HG03139 (cell line): Measurements from ENCODE around the gene STX7.

Experiments used
- ATAC-seq: cut with Tn5 transposase; IDR thresholded peaks from one replicate; pipeline ENCODE4 v1.9.1; 2021; ENCODE audit not compliant: unreplicated experiment

The STX7 gene

DNA sequence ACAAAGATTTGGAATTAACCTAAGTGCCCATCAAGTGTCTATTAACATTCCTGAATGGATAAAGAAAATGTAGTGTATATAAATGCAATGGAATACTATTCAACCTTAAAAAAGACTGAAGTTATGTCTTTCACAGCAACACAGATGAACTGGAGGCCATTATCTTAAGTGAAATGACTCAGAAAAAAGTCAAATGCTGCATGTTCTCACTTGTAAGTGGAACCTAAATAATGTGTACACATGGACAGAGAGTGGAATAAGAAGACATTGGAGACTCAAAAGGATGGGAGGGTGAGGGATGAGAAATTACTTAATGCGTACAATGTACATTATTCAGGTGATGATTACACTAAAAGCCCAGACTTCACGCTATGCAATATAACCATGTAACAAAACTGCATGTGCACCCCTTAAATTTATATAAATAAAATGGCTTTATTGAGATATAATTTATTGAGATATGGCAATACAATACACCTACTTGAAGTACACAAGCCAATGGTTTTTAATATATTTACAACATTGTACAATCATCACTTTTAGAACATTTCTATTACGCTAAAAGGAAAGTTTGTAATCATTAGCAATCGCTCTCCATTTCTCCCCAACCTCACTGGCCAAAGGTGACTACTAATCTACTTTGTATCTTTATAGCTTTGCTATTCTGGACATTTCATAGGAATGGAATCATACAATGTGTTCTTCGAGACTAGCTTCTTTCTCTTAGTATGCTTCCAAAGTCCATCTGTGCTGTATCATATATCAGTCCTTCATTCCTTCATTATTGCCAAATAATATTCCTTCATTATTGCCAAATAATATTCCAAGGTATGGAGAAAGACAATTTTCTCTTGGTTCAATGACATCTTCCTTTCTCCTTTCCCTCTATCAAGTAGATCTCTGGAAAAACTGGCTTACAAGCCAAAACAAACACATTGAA, 5.8 kb downstream of the STX7 start:
- no peak for ATAC-seq

GRCh38 chr6:132506461-132506860, 6.5 kb downstream of the STX7 start:
- ATAC-seq: no peak

- ATAC-seq: no peak
Measured at GRCh38 chr6:132505158-132505557, 7.8 kb downstream of the STX7 start.

DNA sequence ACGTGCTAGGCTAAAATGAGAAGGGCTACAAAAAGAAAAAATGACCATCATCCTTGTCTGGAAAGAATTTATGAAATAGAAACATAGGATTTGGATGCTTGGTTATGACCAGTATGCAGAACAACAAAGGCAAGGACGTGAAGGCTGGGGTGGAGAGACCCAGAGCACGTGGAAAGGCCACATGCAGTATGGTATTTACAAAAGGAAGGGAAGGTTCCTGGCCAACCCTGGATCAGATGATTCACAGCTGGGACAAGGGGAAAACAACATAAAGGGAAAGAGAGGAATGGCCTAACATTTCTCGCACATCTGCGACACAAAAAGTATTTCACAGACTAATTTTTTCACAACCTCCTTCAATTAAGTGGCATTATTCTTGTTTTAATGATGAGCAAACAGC, 8.2 kb downstream of the STX7 start:
- ATAC-seq: no peak

DNA sequence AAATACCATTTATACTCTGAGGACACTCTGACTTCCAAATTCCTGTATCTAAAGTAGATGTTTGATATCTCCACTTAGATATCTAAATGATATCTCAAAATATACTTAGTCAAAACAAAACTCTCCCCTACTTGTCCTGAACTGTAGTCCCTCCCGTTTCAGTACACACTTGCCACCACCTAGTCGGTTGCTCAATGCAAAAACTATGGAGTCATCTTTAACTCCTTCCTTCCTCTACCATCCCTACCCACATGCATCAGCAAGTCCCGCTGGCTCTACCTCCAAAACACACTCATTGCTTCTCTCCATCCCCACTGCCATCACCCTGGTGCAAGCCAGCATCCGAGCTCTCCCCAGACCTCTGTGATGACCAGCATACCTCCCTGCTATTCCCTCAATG, 13.2 kb downstream of the STX7 start:
- no peak for ATAC-seq

- ATAC-seq: peak; percentile 50
Measured at GRCh38 chr6:132498638-132499037, 14.3 kb downstream of the STX7 start.

- ATAC-seq: no peak
Measured at GRCh38 chr6:132496519-132497180, 16.3 kb downstream of the STX7 start.

DNA sequence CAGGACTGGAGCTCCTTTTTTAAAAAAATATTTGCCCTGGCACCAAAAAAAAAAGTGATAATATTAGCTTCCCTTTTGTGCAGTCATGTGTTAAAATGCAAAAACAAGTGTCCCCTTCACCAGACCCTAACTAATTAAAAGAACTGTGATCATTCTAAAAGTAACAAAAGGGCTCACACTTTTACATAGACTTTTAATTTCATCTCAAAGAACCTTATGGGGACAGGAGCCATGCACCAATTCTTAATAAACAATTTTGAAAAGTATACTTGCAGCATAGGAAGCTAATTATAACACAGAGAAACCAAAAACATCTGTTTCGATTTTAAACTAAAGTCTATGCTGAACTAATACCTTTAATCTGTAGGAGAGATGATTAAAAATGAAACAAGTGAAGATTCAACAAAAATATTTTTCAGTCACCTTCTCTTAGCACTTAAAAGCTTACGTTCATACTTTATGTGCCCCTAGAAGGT, 17.3 kb downstream of the STX7 start:
- ATAC-seq: peak; percentile 37

- no peak for ATAC-seq
Measured at GRCh38 chr6:132494954-132495353, 18.0 kb downstream of the STX7 start.

DNA sequence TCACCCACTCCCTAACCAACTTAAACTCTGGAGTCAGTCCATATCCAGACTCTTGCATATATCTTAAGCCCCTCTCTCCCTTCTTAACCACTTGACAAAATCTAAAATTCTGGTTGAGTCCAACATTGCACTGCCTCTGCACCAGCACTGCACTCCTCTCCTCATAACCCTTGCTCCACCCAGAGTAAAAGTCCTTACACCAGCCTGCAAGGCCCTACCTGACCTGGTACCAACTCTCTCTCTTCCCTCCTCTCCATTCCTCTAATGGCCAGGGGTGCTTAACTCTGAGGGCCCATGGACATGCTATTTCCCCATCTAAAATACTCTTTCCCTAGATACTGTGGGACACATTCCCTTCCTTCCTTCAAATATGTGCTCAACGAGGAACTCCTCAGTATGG, 21.0 kb downstream of the STX7 start:
- ATAC-seq: no peak

GRCh38 chr6:132491303-132491702, 21.6 kb downstream of the STX7 start:
- no peak for ATAC-seq

GRCh38 chr6:132490478-132491204, 22.3 kb downstream of the STX7 start:
- peak; percentile 63 for ATAC-seq

DNA sequence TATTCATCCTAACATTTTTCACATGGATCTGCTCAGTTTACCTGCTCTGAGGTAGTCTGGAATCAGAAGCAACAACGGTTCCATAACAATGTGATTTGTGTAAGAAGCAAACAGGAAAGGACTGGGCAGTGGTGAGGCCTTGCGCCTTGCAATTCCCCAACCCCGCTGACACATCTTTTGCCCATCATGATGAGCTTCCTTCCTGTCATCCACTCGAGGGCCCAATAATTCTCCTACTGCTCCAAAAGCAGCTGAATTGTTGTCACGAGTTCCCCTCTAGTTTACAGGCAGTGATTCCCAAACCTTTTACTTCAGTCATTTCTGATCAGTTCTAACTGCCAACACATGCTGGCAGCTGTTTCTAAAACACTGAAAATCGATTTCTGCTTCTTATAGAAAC, 22.9 kb downstream of the STX7 start:
- no peak for ATAC-seq

DNA sequence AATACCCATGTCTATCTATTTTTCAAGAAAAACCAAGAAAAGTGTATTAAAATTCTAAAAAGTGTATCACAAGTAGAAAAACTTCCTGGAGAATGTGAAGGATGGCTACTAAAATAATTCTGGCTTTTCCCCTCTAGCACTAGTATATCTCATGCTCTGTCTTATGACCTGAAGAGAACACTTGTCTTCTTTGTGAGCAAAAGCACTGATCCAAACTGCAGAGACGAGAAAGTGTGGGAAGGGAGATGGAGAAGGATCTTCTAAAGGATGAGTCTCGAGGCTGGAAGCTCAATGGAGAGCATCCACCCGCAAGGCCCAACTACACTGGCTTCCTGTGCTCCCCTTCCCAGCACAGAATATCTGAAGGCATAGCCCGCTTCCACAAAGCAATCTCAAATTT, 23.5 kb downstream of the STX7 start:
- ATAC-seq: no peak

DNA sequence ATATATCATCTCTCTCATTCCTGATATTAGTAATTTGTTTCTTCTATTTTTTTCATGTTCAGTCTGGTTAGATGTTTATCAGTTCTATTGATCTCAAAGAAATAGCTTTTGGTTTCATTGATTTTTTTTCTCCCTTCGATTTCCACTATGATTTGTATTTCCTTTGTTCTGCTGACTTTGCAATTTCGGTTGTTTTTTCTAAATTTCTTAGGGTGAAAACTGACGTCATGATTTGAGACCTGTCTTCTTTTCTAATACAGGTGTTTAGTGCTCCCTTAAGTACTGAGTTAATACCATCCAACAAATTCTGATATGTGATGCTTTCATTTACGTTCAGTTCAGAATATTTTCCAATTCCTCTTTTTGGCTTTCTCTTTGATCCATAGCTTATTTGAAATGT, 25.2 kb downstream of the STX7 start:
- no peak for ATAC-seq

DNA sequence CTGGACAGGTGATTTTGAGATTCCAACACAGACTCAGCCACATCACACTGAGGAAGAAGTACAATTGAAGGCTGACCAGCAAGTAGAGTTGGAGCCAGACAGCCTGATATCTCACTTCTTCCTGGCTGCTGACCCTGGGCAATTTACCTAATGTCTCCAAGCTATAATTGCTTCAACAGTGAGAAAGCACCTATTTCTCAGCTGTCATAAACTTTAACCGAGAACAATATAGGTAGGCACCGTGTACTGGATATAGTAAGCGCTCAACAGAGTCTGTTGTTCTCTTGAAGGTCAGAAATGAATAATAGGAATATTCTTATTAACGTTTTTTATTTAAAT, 28.3 kb downstream of the STX7 start:
- no peak for ATAC-seq

DNA sequence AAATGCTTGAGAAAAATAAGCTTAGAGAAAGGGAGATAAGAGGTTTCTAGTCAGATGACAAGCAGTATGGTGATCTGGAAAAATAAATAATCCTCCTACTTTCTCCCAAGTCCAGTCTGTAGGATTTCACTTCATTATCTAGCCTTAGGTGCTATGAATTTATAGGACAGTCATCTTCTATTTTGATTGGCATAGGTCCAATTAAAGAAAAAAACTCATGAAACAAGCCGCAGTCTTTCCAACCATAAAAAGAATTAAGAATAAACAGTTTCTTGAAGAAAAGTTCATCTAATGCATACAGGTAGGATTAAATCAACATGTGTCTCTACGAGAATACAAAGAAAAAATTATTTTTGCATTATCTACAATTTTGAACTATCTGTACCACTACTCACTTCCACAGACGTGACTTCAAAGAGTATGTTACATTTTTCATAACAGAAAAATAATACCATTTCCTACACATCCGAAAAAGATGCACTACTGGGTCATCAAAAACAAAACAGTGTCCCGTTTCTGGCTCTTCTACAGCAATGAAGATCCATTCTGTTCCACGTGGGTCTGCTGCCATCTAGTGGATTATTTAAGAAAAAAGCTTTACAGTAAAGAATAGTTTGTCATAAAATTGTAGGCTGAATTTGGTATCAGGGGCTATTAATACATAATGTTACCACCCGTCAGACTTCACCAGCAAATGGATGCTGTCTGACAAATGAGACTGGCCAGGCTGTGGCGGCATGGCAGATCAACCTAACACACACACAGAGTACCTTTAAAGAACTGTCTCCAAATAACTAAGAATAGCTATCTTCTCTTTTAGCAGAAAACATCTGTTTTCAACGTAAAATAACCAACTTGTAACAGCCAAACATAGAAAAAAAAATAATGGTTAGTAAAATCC, 28.9 kb downstream of the STX7 start:
- ATAC-seq: peak; percentile 58

GRCh38 chr6:132482581-132482980, 30.3 kb downstream of the STX7 start:
- no peak for ATAC-seq

- no peak for ATAC-seq
Measured at GRCh38 chr6:132481189-132481588, 31.7 kb downstream of the STX7 start.

- ATAC-seq: no peak
Measured at GRCh38 chr6:132479131-132479530, 33.8 kb downstream of the STX7 start.

GRCh38 chr6:132478674-132479073, 34.2 kb downstream of the STX7 start:
- no peak for ATAC-seq
